HG03025 (cell line): ENCODE data around the gene PTPRM.

Experiments used
- ATAC-seq: cut with Tn5 transposase; IDR thresholded peaks from one replicate; pipeline ENCODE4 v1.9.1; 2021; ENCODE audit warnings: mild to moderate bottlenecking, moderate library complexity; ENCODE audit not compliant: unreplicated experiment, low FRiP score

Gene PTPRM

DNA sequence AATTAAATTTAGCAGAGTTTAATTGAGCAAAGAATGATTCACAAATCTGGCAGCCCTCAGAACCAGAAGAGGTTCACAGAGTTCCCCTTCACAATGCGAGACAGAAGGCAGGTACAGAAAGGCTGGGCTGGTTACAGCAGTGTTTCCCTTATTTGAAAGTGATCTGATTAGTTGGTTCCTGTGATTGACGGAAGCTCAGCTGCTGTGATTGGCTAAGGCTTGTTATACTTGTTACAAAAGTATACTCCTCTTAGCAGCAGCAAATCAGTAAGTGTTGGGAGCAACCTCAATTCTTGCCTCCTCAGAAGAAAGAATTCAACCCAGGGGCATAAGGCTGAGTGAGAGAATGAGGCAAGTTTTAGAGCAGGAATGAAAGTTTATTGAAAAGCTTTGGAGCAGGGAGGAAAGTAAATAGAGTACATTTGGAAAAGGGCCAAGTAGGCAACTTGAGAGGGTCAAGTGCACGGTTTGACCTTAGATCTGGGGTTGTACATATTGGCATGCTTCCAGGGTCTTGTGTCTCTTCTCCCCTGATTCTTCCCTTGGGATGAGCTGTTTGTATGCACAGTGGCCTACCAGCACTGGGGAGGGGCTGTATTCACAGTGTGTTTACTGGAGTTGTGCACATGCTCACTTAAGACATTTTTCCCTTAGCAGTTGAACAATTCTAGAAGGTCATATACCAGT lies 610.4 kb downstream of the PTPRM start:
- no peak for ATAC-seq

- ATAC-seq = no peak
Observed at GRCh38 chr18:8186413-8186812, 619.3 kb downstream of the PTPRM start.

DNA sequence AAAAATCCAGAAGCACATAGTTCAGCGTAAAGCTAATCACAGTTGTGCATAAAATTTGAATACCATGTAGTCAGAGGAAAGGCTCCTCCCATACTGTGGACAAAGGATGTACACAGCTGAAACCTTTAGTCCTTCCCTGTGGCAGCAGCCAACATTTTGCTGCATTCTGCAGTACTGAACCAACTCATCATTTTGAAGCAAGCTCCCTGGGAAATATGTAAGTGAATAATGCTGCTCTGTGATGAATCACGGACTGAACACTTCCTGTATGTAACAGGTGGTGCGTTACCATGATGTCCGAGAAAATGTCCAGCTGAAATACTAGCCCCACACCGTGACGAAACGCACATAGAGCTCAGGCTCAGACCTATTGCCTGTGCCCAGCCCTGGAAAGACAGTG lies 621.1 kb downstream of the PTPRM start:
- no peak for ATAC-seq

DNA sequence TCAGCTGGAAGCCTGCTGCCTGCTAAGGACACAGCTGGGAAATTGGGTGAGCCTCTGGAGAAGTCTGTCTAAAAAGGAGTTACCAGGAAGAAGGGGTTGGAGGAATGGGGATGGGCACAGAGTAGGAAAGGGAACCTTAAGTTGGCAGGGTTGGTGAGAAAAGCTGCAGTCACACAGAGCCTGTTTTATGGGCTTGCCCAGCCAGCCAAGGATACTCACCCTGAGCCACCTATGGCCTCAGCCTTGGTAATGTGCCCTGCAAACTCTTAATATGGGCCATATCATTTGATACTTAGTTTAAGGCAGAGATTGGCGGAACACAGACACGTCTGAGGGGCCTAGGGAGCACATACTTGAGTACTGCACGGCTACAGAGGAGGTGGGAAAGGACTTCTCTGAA lies 623.9 kb downstream of the PTPRM start:
- ATAC-seq = no peak

DNA sequence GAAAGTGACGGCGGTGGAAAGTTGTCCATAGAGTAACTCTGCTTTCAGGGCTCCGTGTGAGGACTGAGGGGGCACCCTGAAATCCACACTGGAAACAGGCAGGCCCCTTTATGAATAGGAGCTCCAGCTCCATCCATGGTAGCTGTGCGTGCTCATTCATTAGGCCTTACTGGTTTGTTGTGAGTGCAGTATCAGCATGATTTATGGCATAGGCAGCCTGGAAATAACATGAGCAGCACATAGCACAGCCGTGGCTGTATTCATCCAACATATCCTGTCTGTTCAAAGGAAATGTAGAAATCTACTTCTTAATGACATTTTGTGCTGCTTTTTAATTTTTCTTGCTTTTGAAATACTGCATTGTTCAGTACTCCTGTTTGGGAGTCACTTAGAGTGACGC lies 627.3 kb downstream of the PTPRM start:
- no peak for ATAC-seq

DNA sequence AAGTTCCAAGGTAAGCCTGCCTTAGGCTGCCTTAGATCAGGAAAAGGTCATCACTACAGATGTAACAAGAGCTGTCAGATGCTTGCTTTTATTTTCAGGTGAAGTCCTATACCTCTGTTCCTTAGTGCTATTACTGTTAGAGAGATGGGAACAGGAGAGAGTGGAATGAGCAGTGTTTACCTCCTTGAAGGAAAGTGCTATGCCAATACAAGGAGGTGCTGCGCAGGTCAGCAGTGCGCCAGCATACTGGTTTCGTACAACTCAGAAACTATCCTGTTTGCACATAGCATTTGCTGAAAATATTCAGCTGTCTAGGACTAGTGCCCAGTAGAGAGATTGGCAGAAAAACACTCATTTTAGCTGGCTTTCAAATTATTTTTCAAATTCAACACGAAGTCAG lies 629.1 kb downstream of the PTPRM start:
- ATAC-seq = no peak

DNA sequence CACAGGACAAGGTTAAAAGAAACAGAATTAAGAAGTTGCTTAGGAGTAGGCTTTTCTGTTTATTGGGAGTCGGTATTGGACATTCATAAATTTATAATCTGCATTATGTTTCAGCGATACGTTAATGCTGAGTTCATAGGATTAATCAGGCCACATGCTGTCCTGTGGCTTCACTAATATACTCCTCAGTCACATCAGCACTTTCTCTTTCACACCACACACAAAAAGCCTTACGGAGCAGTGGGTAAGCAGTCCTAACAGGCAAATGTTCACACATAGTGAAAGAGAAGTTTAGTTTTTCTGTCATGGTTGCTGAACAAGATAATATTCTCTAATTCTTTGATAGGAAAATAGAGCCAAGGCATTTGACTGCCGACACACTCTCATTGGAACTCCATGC lies 630.4 kb downstream of the PTPRM start:
- no peak for ATAC-seq

GRCh38 chr18:8207996-8208395 lies 640.9 kb downstream of the PTPRM start:
- ATAC-seq = no peak

DNA sequence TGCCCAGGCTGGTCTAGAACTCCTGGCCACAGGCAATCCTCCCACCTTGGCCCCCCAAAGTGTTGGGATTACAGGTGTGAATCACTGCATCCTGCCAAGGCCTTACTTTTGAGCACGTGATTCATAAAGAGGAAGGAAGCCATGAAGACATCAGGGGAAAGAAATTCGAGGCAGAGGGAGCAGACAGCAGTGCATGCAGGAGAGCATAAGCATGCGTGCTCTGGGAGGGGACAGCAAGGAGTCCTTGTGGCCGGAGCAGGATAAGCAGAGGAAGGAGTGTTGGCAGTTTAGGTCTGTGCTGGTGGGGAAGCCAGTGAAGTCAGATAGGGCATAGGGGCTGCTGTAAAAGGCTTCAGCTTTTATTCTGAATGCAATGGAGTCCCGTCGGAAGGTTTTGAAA lies 641.6 kb downstream of the PTPRM start:
- ATAC-seq = no peak

DNA sequence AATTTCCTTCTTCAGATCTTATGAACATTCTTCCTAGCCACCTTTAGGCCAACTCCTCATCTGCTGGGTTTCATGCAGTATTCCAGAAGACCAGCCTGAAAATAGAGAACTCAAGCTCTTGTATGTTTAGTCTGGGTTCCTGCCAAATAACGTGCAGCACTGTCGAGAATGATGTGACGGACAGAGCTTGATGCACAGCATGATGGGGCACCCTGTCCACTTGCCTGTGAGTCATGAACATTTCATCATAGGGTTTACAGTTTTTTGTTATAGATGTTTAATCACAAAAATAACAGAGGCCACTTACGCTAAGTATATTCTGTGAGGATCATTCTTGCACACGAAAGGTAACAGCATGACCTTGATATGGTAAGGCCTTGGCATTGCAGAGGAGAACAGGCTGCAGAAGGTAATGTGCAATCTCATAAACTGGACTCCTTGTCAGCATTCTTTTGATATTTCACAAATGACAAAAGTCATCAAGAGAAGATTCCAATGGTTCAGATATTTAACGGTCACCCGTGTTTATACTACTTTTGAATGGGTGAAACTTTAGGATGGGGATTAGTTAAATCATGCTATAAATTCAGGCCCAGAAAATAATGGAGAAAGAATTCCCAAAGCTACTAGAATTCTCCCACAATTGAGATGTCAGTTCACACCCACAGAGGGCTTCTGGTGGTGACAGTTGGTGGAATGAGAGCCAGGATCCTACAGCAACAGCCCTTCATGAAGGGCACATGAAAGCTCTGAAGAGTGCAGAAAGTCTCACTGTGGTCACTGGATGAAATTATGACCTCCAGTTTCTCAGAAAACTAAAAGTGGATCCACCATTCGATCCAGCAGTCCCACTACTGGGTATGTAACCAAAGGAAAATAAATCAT lies 646.0 kb downstream of the PTPRM start:
- ATAC-seq = no peak

DNA sequence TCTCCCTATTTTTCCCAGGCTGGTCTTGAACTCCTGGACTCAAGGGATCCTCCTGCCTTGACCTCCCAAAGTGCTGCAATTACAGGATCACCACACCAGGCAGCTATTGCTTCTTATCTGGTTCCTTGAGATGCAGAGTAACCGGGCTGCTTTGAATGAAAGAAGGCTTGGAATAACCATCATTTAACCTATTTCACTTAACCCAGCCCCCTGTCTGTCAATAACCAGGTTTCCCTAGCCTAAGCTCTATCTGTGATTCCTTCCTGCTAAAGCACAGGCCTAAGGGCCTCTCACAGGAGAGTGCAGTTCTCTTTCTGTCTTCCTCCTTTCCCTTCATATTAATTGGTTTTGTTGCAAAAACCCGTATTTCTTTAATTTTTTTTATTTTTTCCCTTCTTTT lies 648.6 kb downstream of the PTPRM start:
- ATAC-seq = no peak

DNA sequence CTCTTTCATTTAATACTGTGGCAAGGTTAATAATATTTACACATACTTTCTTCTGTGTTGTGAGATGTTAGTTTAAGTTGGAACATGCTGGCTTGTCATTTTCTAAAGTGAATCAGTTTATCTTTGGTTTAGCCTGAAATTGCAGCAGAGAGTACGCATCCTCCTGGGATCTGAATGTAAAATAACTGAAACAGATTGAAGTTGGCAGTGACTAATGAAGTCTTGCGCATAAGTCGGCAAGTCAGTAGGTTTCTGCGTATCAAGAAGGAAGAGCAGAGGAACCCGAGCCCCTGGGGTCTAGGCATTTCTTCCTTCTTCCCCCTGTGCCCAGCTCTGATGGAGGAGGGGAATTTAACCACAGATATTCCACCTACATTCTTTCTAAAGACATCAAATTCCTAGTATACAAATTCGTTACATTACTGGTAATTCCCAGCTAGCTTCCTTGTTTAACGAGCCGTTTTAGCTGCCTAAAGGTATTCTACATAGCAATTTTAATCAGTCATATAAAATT lies 650.0 kb downstream of the PTPRM start:
- no peak for ATAC-seq

DNA sequence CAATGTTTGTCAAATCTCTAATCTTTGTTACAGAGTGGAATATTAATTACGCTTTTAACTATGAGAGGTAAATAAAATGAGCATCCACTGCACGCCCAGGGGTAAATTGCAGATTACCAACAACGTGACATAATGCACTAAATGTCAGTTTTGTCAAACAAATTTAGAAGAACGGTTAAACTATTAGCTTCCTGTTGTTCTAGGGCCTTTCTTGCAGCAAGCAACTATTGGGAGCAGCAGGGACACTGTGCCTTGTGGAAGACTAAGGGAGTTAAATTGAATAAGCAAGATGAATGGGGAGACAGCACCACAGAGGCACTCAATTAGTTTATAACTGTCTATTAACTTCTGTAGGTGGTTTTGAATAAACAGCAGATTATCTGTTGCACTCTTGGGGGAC lies 651.1 kb downstream of the PTPRM start:
- no peak for ATAC-seq

- ATAC-seq = no peak
Observed at GRCh38 chr18:8221452-8221851, 654.3 kb downstream of the PTPRM start.

GRCh38 chr18:8224576-8224975 lies 657.5 kb downstream of the PTPRM start:
- no peak for ATAC-seq

- no peak for ATAC-seq
Observed at GRCh38 chr18:8229040-8229439, 661.9 kb downstream of the PTPRM start.

DNA sequence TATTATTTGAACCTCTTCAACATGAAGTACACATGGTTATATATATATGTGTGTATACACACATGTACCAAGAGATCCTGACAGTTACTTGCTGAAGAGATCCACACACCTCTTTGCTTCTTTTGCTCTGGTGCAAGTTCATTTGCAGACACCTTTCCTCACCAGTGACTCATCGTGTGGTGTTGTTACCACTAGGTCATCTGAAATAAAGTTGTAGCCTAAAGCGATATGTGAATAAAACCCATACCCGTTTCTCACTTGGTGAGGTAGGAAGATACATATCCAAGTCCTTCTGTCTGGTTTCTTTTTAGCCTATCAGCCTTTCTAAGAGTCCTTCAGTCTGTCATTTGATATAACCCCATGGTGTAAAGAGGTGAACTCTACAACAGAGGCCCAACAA lies 662.7 kb downstream of the PTPRM start:
- ATAC-seq = no peak

DNA sequence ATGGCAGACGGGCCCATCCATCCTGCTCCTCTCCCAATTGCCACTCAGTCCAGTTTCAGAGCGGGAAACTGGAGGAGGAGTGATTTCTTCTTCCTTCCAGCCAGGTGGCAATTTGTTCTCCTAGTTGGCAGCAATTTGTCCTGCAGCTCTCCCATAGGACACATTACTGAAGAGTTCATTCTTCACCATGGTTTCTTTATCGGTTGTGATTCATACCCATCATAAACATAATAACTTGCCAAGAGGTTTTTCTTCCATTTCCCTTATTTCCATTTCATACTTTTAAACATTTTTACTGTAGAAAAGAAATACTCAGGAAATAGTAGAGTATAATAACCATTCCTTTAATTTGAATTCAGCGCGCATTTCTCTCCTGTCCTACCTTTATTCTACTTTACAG lies 664.2 kb downstream of the PTPRM start:
- ATAC-seq = no peak

- ATAC-seq = no peak
Observed at GRCh38 chr18:8232791-8233190, 665.7 kb downstream of the PTPRM start.

DNA sequence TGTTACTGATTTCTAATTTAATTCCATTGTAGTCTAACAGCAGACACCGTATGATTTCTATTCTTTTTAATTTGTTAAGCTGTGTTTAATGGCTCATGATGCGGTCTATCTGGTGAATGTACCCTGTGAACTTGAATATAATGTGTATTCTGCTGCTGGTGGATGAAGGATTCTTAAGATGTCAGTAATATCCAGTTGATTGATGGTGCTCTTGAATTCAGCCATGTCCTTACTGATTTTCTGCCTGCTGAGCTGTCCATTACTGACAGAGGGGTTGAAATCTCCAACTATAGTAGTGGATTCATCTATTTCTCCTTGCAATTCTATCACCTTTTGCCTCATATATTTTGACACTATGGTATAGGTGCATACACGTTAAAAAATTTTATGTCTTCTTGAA lies 668.8 kb downstream of the PTPRM start:
- ATAC-seq = no peak

- ATAC-seq = no peak
Observed at GRCh38 chr18:8238507-8238906, 671.4 kb downstream of the PTPRM start.

GRCh38 chr18:8241731-8242130 lies 674.6 kb downstream of the PTPRM start:
- no peak for ATAC-seq
